Keratinocyte (primary cell): Measurements from ENCODE around the gene CIRBP. TPM values are rescaled to one million over a fixed set of nuclear protein-coding genes. Genes with fewer than 3 reads are reported as not detected.

Experiments
- DNase-seq: peaks from one replicate; pipeline ENCODE4 v3.0.0-alpha.2; 2011; ENCODE audit warnings: low read depth, missing footprints, low spot score
- FAIRE-seq: peaks from 2 replicates; lab custom pipeline; 2011; peaks lifted over from hg19 to GRCh38; lab: Jason Lieb, UNC
- H2AFZ ChIP-seq: 2 replicates; pipeline ENCODE4 v1.6.0; 2012; ENCODE audit warnings: low read length, control low read depth, inconsistent platforms; ENCODE audit not compliant: control insufficient read depth
- H3K27ac ChIP-seq: 2 replicates; pipeline ENCODE4 v1.5.1; 2011; ENCODE audit warnings: low read length; ENCODE audit not compliant: control insufficient read depth, insufficient read depth
- H3K27me3 ChIP-seq: 3 replicates; pipeline ENCODE4 v1.6.0; 2011; ENCODE audit warnings: low read length; ENCODE audit not compliant: control insufficient read depth, insufficient read depth; ENCODE audit errors: extremely low read depth
- H3K36me3 ChIP-seq, 2 experiments: 2 replicates in 1 of 2; 3 replicates in 1 of 2; pipeline ENCODE4 v1.5.1; 2011; ENCODE audit warnings: low read length in 2 of 2, mild to moderate bottlenecking in 1 of 2; ENCODE audit not compliant: control insufficient read depth in 2 of 2, insufficient read depth in 2 of 2; ENCODE audit errors: extremely low read depth in 1 of 2
- H3K4me1 ChIP-seq: 3 replicates; pipeline ENCODE4 v1.5.1; 2011; ENCODE audit warnings: low read length; ENCODE audit not compliant: control insufficient read depth, insufficient read depth; ENCODE audit errors: extremely low read depth
- H3K4me2 ChIP-seq: 3 replicates; pipeline ENCODE4 v1.6.0; 2011; ENCODE audit warnings: low read depth, low read length; ENCODE audit not compliant: control insufficient read depth, insufficient read depth; ENCODE audit errors: extremely low read depth
- H3K4me3 ChIP-seq, 3 experiments: fragments of 200-600 bp in 1 of 3; sonication (generic) in 1 of 3; 2 replicates in 2 of 3; 3 replicates in 1 of 3; pipeline ENCODE4 v1.5.1; 2011 to 2016; ENCODE audit warnings: low read length in 3 of 3, mild to moderate bottlenecking in 3 of 3, control low read depth in 2 of 3, inconsistent platforms in 1 of 3, low read depth in 1 of 3, mixed read lengths in 1 of 3, mixed run types in 1 of 3, moderate library complexity in 1 of 3; ENCODE audit not compliant: control insufficient read depth in 2 of 3, insufficient read depth in 2 of 3; ENCODE audit errors: extremely low read depth in 1 of 3
- H3K79me2 ChIP-seq: 2 replicates; pipeline ENCODE4 v1.6.0; 2012; ENCODE audit warnings: low read length; ENCODE audit not compliant: control insufficient read depth, insufficient read depth
- H3K9ac ChIP-seq: 3 replicates; pipeline ENCODE4 v1.6.0; 2011; ENCODE audit warnings: low read length; ENCODE audit not compliant: control insufficient read depth, insufficient read depth; ENCODE audit errors: extremely low read depth
- H3K9me1 ChIP-seq: 3 replicates; pipeline ENCODE4 v1.6.0; 2011; ENCODE audit warnings: low read length; ENCODE audit not compliant: control insufficient read depth, insufficient read depth; ENCODE audit errors: extremely low read depth
- H3K9me3 ChIP-seq: 2 replicates; pipeline ENCODE4 v1.5.1; 2012; ENCODE audit warnings: low read depth, low read length; ENCODE audit not compliant: control insufficient read depth
- H4K20me1 ChIP-seq: 3 replicates; pipeline ENCODE4 v1.6.0; 2011; ENCODE audit warnings: low read length; ENCODE audit not compliant: control insufficient read depth, insufficient read depth; ENCODE audit errors: extremely low read depth
- CTCF ChIP-seq, 3 experiments: IDR thresholded peaks in 1 of 3; conservative IDR thresholded peaks in 1 of 3; optimal IDR thresholded peaks in 1 of 3; 2 replicates in 2 of 3; 3 replicates in 1 of 3; pipeline versions ENCODE3 to v1.5.1; 2011; ENCODE audit warnings: low read length in 3 of 3, mild to moderate bottlenecking in 3 of 3, moderate library complexity in 2 of 3, control low read depth in 1 of 3, inconsistent platforms in 1 of 3; ENCODE audit not compliant: insufficient read depth in 2 of 3; ENCODE audit errors: extremely low read depth in 1 of 3
- EZH2 ChIP-seq: IDR thresholded peaks from one replicate; pipeline ENCODE4 v1.6.1; 2012; ENCODE audit warnings: inconsistent platforms, mild to moderate bottlenecking, low read length, moderate library complexity
- dilution Hi-C: fragments of 300-500 bp; cut with MboI; formaldehyde crosslinking; loops from one replicate; pipeline ENCODE4 v1.7.0; 2020; ENCODE audit warnings: low sequenced_read_pairs; ENCODE audit not compliant: extremely low pct_ligation_motif_present
- polyA plus RNA-seq, 5 experiments: library from polyadenylated mRNA; depleted of rRNA in 3 of 5; stranded (reverse) in 3 of 5; stranded (forward) in 1 of 5; unstranded in 1 of 5; fragments of >200 nt; gene quantifications; 1 replicate in 1 of 5; 2 replicates in 3 of 5; 3 replicates in 1 of 5; pipeline versions ENCODE4 v1.2.1 to v1.2.3, GENCODE V29; 2011 to 2012; ENCODE audit warnings: missing spikeins in 2 of 5, low read depth in 1 of 5, low replicate concordance in 1 of 5

CIRBP gene
- polyA plus RNA-seq, 1 donor (not counting 4 experiments of a cell fraction or from before 2014, with no cell fraction given) = 113 TPM

GRCh38 chr19:1264801-1265614 lies 4.1 kb upstream of the CIRBP start:
- Histone ChIP-seq H3K4me1 (peaks cover 56% of the 10 kb centered on the region), H2AFZ (no peak overlapping the region), H3K4me3 (no peak overlapping the region), H3K9me3 (no peaks in the 10 kb centered on the region), H3K9me1 (peaks cover 2% of the 10 kb centered on the region), H3K79me2 (peaks cover 7% of the 10 kb centered on the region), H3K4me2 (peak overlapping the region; percentile 48), H3K9ac (peak overlapping the region; percentile 33), H3K36me3 (peaks cover 0 to 5% of the 10 kb centered on the region in 2 experiments), H4K20me1 (no peaks in the 10 kb centered on the region), H3K27ac (peak overlapping the region; percentile 60), H3K27me3 (peaks cover 4% of the 10 kb centered on the region)
- FAIRE-seq (no peak), DNase-seq (no peak)
- dilution Hi-C loops = no loop called here
- no peak for TF ChIP-seq EZH2
- TF ChIP-seq CTCF (optimal IDR thresholded peaks at IDR 0.05 in 1 of 3, IDR thresholded peaks at IDR 0.05 in 1 of 3, conservative IDR thresholded peaks at IDR 0.05 in 1 of 3; ENCODE audit: extremely low read depth in 1 of 3, insufficient read depth in 2 of 3, low read length in 3 of 3) = no peak

- no peak overlapping the region for H2AFZ ChIP-seq
- no peak for FAIRE-seq
These were observed 3.5 kb upstream of the CIRBP start for GRCh38 chr19:1265615-1266128.

More at GRCh38 chr19:1265615-1266128, 3.5 kb upstream of the CIRBP start:
- peaks cover 0 to 7% of the 10 kb centered on the region in 2 experiments for H3K36me3 ChIP-seq
- H3K27ac ChIP-seq = peak overlapping the region; percentile 52
- DNase-seq = no peak
- H3K4me3 ChIP-seq = peak overlapping the region; percentile 11 to 59 (median 40)
- TF ChIP-seq EZH2 (no peak), CTCF (optimal IDR thresholded peaks at IDR 0.05 in 1 of 3, IDR thresholded peaks at IDR 0.05 in 1 of 3, conservative IDR thresholded peaks at IDR 0.05 in 1 of 3; ENCODE audit: extremely low read depth in 1 of 3, insufficient read depth in 2 of 3, low read length in 3 of 3) (no peak)
- peaks cover 4% of the 10 kb centered on the region for H3K27me3 ChIP-seq
- H3K79me2 ChIP-seq = peaks cover 14% of the 10 kb centered on the region
- dilution Hi-C loops = no loop called here
- no peaks in the 10 kb centered on the region for H4K20me1 ChIP-seq
- H3K4me2 ChIP-seq = peak overlapping the region; percentile 82
- peaks cover 2% of the 10 kb centered on the region for H3K9me1 ChIP-seq
- H3K4me1 ChIP-seq = peaks cover 58% of the 10 kb centered on the region
- H3K9ac ChIP-seq = peak overlapping the region; percentile 50
- no peaks in the 10 kb centered on the region for H3K9me3 ChIP-seq
